HepG2 (cell line): ENCODE results near the gene SMIM9. TPM values are rescaled to one million over a fixed set of nuclear protein-coding genes. Genes with fewer than 3 reads are reported as not detected.

Experiments
- ATAC-seq: fragments of 200-7000 bp; cut with Tn5 transposase; 3 replicates; pipeline ENCODE4 v1.9.1; 2020; ENCODE audit warnings: mild to moderate bottlenecking, moderate library complexity
- BruUV-seq: library from RNA; stranded (reverse); fragments of 400-500 nt; replicated peaks from 2 replicates; lab custom pipeline; 2021; lab: Mats Ljungman, UMichigan
- CTCF ChIA-PET: fragments of 300-600 bp; formaldehyde crosslinking; extraction: SDS; loops from one replicate; lab custom pipeline; 2021; ENCODE audit warnings: low total read pairs, inconsistent platforms, low intra/inter-chr PET ratio; lab: Yijun Ruan, JAX
- POLR2A ChIA-PET: fragments of 350-600 bp; sonication (Branson Sonifier 250); formaldehyde crosslinking; loops from one replicate; lab custom pipeline; 2020; ENCODE audit warnings: antibody characterized with exemption, inconsistent platforms; lab: Yijun Ruan, JAX
- DNase-seq: peaks from one replicate; pipeline ENCODE4 v3.0.0-alpha.2; 2015; ENCODE audit warnings: low spot score
- FAIRE-seq: peaks from 3 replicates; lab custom pipeline; 2011; peaks lifted over from hg19 to GRCh38; lab: Jason Lieb, UNC
- H2AFZ ChIP-seq: one replicate; pipeline ENCODE4 v1.6.1; 2011; ENCODE audit warnings: low read length, inconsistent platforms
- H3K27ac ChIP-seq: fragments of 300-600 bp; 3 replicates; pipeline ENCODE4 v1.8.0; 2011; ENCODE audit warnings: mixed run types, mild to moderate bottlenecking, mixed read lengths, low read length, inconsistent platforms; ENCODE audit not compliant: insufficient read depth; ENCODE audit errors: extremely low read length
- H3K27me3 ChIP-seq, 2 experiments: fragments of 200-600 bp in 1 of 2; 2 replicates in 1 of 2; 3 replicates in 1 of 2; pipeline versions ENCODE4 v1.6.0 to v1.8.0; 2011; ENCODE audit warnings: low read length in 2 of 2, mild to moderate bottlenecking in 2 of 2, moderate library complexity in 2 of 2, inconsistent platforms in 1 of 2; ENCODE audit not compliant: insufficient read depth in 2 of 2, control insufficient read depth in 1 of 2
- H3K36me3 ChIP-seq, 2 experiments: fragments of 200-600 bp in 1 of 2; replicated peaks in 1 of 2; 2 replicates in 1 of 2; 3 replicates in 1 of 2; pipeline versions ENCODE4 v1.5.1 to v1.8.0; 2011; ENCODE audit warnings: low read length in 2 of 2, inconsistent platforms in 1 of 2; ENCODE audit not compliant: insufficient read depth in 2 of 2, control insufficient read depth in 1 of 2
- H3K4me1 ChIP-seq: 2 replicates; pipeline ENCODE4 v1.5.1; 2012; ENCODE audit warnings: low read length, inconsistent platforms; ENCODE audit not compliant: insufficient read depth
- H3K4me2 ChIP-seq: 2 replicates; pipeline ENCODE4 v1.6.0; 2011; ENCODE audit warnings: low read depth, low read length, inconsistent platforms
- H3K4me3 ChIP-seq, 3 experiments: fragments of 200-600 bp in 1 of 3; sonication (generic), shearing (Covaris generic) in 1 of 3; replicated peaks in 1 of 3; 2 replicates each; pipeline ENCODE4 v1.5.1; 2011 to 2016; ENCODE audit warnings: low read length in 3 of 3, inconsistent platforms in 2 of 3, low read depth in 2 of 3, mild to moderate bottlenecking in 2 of 3, control low read depth in 1 of 3, mixed read lengths in 1 of 3; ENCODE audit not compliant: insufficient read depth in 1 of 3
- H3K79me2 ChIP-seq: one replicate; pipeline ENCODE4 v1.6.1; 2011; ENCODE audit warnings: low read length, inconsistent platforms; ENCODE audit not compliant: insufficient read depth
- H3K9ac ChIP-seq: 2 replicates; pipeline ENCODE4 v1.6.0; 2011; ENCODE audit warnings: mild to moderate bottlenecking, low read depth, low read length, inconsistent platforms; ENCODE audit not compliant: insufficient read depth
- H3K9me3 ChIP-seq: 2 replicates; pipeline ENCODE4 v1.5.1; 2012; ENCODE audit warnings: mild to moderate bottlenecking, low read length
- H4K20me1 ChIP-seq: 2 replicates; pipeline ENCODE4 v1.6.0; 2011; ENCODE audit warnings: inconsistent platforms, mild to moderate bottlenecking, low read length, moderate library complexity; ENCODE audit not compliant: insufficient read depth
- ARNTL ChIP-seq: sonication (generic); formaldehyde crosslinking; IDR thresholded peaks from 2 replicates; pipeline ENCODE4 v1.4.0; 2020; ENCODE audit warnings: mild to moderate bottlenecking, missing genetic modification reagents
- EP300 ChIP-seq, 3 experiments: sonication (generic) in 1 of 3; formaldehyde crosslinking in 1 of 3; IDR thresholded peaks; 2 replicates each; pipeline versions ENCODE4 v1.5.1 to v1.6.1; 2011 to 2020; ENCODE audit warnings: low read depth in 2 of 3, low read length in 2 of 3, borderline replicate concordance in 1 of 3, improper control_type of control experiment in 1 of 3, mild to moderate bottlenecking in 1 of 3, missing genetic modification reagents in 1 of 3, moderate library complexity in 1 of 3
- GATAD2A ChIP-seq: IDR thresholded peaks from 2 replicates; pipeline ENCODE4 v1.6.1; 2016
- HHEX ChIP-seq: IDR thresholded peaks from 2 replicates; pipeline ENCODE4 v1.6.1; 2016; ENCODE audit warnings: control low read depth
- HNF1B ChIP-seq: sonication (generic); formaldehyde crosslinking; IDR thresholded peaks from 2 replicates; pipeline ENCODE4 v1.5.1; 2020; ENCODE audit warnings: mild to moderate bottlenecking, moderate library complexity, missing genetic modification reagents
- KAT2B ChIP-seq: fragments of 150-350 bp; IDR thresholded peaks from 2 replicates; pipeline ENCODE4 v1.6.1; 2014; ENCODE audit warnings: low read depth, low read length, borderline replicate concordance
- KLF11 ChIP-seq: IDR thresholded peaks from 2 replicates; pipeline ENCODE4 v1.6.1; 2016; ENCODE audit warnings: missing compliant biosample characterization
- KLF6 ChIP-seq: IDR thresholded peaks from 2 replicates; pipeline ENCODE4 v1.8.0; 2016; ENCODE audit warnings: missing biosample characterization, missing genetic modification reagents
- POGZ ChIP-seq: sonication (generic); formaldehyde crosslinking; IDR thresholded peaks from 2 replicates; pipeline ENCODE4 v1.4.0; 2020; ENCODE audit warnings: mild to moderate bottlenecking, missing genetic modification reagents
- RAD21 ChIP-seq: fragments of 450-650 bp; formaldehyde crosslinking; IDR thresholded peaks from 2 replicates; pipeline ENCODE4 v1.5.0; 2020; ENCODE audit warnings: mild to moderate bottlenecking
- RNF2 ChIP-seq: fragments of 450-650 bp; conservative IDR thresholded peaks from 2 replicates; pipeline ENCODE4 v1.6.1; 2016; ENCODE audit warnings: low read depth
- TERF1 ChIP-seq: sonication (generic); formaldehyde crosslinking; IDR thresholded peaks from 2 replicates; pipeline ENCODE4 v1.8.0; 2022; ENCODE audit warnings: mild to moderate bottlenecking, missing genetic modification reagents, moderate library complexity
- U2AF1 ChIP-seq: fragments of 200-400 bp; formaldehyde crosslinking; optimal IDR thresholded peaks from 2 replicates; pipeline ENCODE3; 2017; ENCODE audit warnings: mild to moderate bottlenecking, low read depth, low read length
- ZBTB38 ChIP-seq: sonication (generic); formaldehyde crosslinking; IDR thresholded peaks from 2 replicates; pipeline ENCODE4 v1.5.1; 2020; ENCODE audit warnings: mild to moderate bottlenecking, missing genetic modification reagents
- ZMAT3 ChIP-seq: sonication (generic); formaldehyde crosslinking; conservative IDR thresholded peaks from 2 replicates; pipeline ENCODE4 v1.7.0; 2021; ENCODE audit warnings: missing genetic modification reagents
- ZNF432 ChIP-seq: sonication (generic); formaldehyde crosslinking; IDR thresholded peaks from 2 replicates; pipeline ENCODE4 v1.5.0; 2020; ENCODE audit warnings: missing genetic modification reagents, mild to moderate bottlenecking, borderline replicate concordance
- ZNF546 ChIP-seq: sonication (generic); formaldehyde crosslinking; conservative IDR thresholded peaks from 2 replicates; pipeline ENCODE4 v1.8.1; 2023; ENCODE audit warnings: mild to moderate bottlenecking, missing genetic modification reagents
- ZNF781 ChIP-seq: sonication (generic); formaldehyde crosslinking; IDR thresholded peaks from 2 replicates; pipeline ENCODE4 v1.5.1; 2020; ENCODE audit warnings: borderline replicate concordance, mild to moderate bottlenecking, missing genetic modification reagents; ENCODE audit errors: not compliant biosample characterization
- WGBS: methylation state at CpG from one replicate; pipeline ENCODE4 v1.1.6; 2017; ENCODE audit warnings: low lambda C conversion rate; 5-methylcytosine and 5-hydroxymethylcytosine counted together
- in situ Hi-C: cut with HindIII; loops from 2 replicates; pipeline ENCODE4 v1.10.0; 2017; ENCODE audit warnings: low pct_unique_long_range_greater_than_20kb; ENCODE audit not compliant: extremely low pct_ligation_motif_present
- intact Hi-C: fragments of 100-400 bp; cut with micrococcal nuclease; formaldehyde crosslinking; loops from one replicate; pipeline ENCODE4 v1.10.0; 2022; ENCODE audit not compliant: unreplicated experiment
- polyA plus RNA-seq, 8 experiments: library from polyadenylated mRNA; depleted of rRNA in 3 of 8; stranded (reverse) in 7 of 8; unstranded in 1 of 8; fragments of >200 nt; fragmentation: Illumina TruSeq in 4 of 8; extraction: Trizol in 4 of 8; gene quantifications; 2 replicates each; pipeline versions ENCODE4 v1.2.1 to v1.2.3, GENCODE V29; 2011 to 2016; ENCODE audit warnings: low read depth in 4 of 8, missing spikeins in 1 of 8, mixed read lengths in 1 of 8; ENCODE audit not compliant: insufficient read depth in 1 of 8
- total RNA-seq, 5 experiments: library from RNA; depleted of rRNA; stranded (reverse); fragments of >200 nt; fragmentation: Illumina TruSeq; extraction: Trizol; gene quantifications; 2 replicates each; pipeline ENCODE4 v1.2.3, GENCODE V29; 2016; ENCODE audit warnings: low read depth in 1 of 5
- TF ChIP-seq, protein P1 (sequence below): sonication (generic); formaldehyde crosslinking; IDR thresholded peaks from 2 replicates; pipeline ENCODE4 v1.4.0; 2020; ENCODE audit warnings: missing genetic modification reagents

The SMIM9 gene
- total and polyA plus RNA-seq, 2 of the 13 experiments (the other 11 are each of a cell fraction or from before 2014, with no cell fraction given) = not detected

DNA sequence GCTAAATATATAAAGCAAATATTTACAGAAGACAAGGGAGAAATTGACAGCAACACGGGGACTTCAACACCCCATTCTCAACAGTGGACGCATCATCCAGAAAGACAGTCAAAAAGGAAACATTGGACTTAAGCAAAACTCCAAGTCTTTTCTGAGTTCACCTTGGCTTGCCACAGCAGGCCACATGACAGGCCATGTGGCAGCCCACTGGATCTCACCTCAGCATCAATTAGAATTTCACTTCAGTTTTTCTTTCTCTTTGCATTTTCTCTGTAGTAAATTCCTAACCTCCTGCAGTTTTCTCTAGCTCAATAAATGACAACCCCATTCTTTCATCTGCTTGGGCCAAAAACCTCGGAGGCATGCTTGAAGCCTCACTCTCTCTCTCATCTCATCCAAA is 12.4 kb downstream of the SMIM9 start:
- H3K27ac ChIP-seq = no peak overlapping the region
- intact Hi-C loops (no loop called here), in situ Hi-C loops (no loop called here)
- H3K4me3 ChIP-seq = no peak overlapping the region
- H3K4me2 ChIP-seq = no peak overlapping the region
- no peaks in the 10 kb centered on the region for H4K20me1 ChIP-seq
- H3K36me3 ChIP-seq = no peaks in the 10 kb centered on the region
- FAIRE-seq = no peak
- no TSS peak for BruUV-seq
- no peak for ATAC-seq
- no peaks in the 10 kb centered on the region for H3K9me3 ChIP-seq
- ChIA-PET POLR2A (interaction anchor here (1.3 kb wide), 1 partner anchor 22 kb away, joined by 3 read pairs; no protein-coding TSS in a partner anchor), CTCF (no interaction called here)
- no peak overlapping the region for H3K9ac ChIP-seq
- DNase-seq = no peak
- H2AFZ ChIP-seq = no peak overlapping the region
- H3K27me3 ChIP-seq = no peaks in the 10 kb centered on the region
- no peaks in the 10 kb centered on the region for H3K79me2 ChIP-seq
- TF ChIP-seq GATAD2A (no peak), ZNF432 (CRISPR knock-in tag) (no peak), KAT2B (no peak), U2AF1 (no peak), ZBTB38 (CRISPR knock-in tag) (no peak), ARNTL (CRISPR knock-in tag) (no peak), KLF6 (CRISPR knock-in tag) (no peak), RAD21 (CRISPR knock-in tag) (no peak), RNF2 (no peak), HNF1B (CRISPR knock-in tag) (no peak), HHEX (CRISPR knock-in tag) (no peak), ZNF546 (no peak), ZMAT3 (CRISPR knock-in tag) (no peak), POGZ (CRISPR knock-in tag) (no peak), EP300 (IDR thresholded peaks at IDR 0.05; ENCODE audit: low read depth in 2 of 2, low read length in 2 of 2) (no peak), EP300 (CRISPR knock-in tag; IDR thresholded peaks at IDR 0.05; ENCODE audit: borderline replicate concordance) (no peak), TERF1 (no peak), ZNF781 (CRISPR knock-in tag) (no peak), KLF11 (CRISPR knock-in tag) (no peak)
- TF ChIP-seq, protein P1, sequence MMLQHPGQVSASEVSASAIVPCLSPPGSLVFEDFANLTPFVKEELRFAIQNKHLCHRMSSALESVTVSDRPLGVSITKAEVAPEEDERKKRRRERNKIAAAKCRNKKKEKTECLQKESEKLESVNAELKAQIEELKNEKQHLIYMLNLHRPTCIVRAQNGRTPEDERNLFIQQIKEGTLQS (CRISPR knock-in tag) = no peak
- 24% methylated on average over 3 of the region's 3 CpGs for WGBS
- H3K4me1 ChIP-seq = peaks cover 8% of the 10 kb centered on the region
